NCI-H146 (cell line): ENCODE data around the gene CYP8B1.
"Not testable (repeated sequence)": the region's sequence is repeated elsewhere in the genome, so short reads cannot be mapped to it uniquely, and the experiment has no call there.

ENCODE experiments used
- DNase-seq: peaks from one replicate; lab custom pipeline; 2025; lab: John Stamatoyannopoulos, UW

CYP8B1 gene

DNA sequence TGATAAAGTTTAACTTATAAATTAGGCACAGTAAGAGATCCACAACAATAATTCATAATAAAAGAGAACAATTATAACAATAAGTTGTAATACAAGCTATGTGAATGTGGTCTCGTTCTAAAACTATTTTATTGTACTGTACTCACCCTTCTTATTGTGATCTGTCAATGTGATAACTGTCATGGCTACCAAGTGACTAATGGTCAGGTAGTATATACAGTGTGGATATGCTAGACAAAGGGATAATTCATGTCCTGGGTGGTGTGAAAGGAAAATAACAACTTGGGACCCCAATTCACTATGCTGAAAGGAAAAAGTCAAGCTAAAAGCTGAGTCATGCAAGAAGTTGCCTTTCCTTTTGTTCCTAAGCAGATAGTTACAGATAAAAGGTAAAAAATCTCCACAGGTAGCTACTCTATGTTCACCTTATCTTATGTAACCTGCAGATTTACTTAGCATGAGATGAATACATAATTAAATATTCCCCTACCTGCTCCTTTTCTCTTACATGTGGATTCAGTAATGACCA is 10.7 kb upstream of the CYP8B1 start:
- DNase-seq, result peak; percentile 5

DNA sequence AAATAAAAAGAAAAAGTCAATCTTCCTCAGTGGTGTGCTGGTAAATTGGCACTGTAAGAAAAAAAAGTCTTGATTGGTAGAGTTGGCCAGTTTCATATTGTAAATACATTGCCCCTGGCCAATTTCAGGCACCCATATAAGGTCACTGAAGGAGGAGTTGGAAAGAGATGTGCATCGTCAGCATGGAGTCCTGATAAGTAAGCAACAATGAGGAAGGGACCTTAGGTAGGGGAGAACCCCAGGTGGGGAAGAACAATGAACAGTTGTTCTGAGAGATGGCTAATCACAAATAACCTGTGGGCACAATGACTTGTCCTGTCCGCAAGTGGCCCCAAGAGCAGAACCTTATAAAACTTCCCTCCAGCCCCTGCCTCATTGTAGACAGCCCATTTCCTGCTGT is 8.6 kb upstream of the CYP8B1 start:
- DNase-seq, result no peak

DNA sequence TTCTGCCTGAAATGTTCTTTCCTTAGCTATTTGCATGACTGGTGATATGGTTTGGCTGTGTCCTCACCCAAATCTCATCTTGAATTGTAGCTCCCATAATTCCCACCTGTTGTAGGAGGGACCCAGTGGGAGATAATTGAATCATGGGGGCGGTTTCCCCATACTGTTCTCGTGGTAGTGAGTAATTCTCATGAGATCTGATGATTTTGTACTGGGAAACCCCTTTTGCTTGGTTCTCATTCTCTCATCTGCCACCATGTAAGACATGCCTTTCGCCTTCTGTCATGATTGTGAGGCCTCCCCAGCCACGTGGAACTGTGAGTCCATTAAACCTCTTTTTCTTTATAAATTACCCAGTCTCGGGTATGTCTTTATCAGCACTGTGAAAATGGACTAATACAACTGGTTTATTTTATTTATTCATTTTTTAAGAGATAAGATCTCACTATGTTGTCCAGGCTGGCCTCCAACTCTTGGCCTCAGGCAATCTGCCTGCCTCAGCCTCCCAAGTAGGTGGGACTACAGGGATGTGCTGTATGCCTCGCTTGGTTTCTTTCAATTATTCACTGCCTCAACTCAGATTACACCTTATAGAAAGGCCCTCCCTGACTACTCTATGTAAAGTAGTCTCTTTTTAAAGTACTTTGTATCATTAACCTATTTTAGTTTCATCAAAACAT is 7.7 kb upstream of the CYP8B1 start:
- DNase-seq, result not testable (repeated sequence)

DNA sequence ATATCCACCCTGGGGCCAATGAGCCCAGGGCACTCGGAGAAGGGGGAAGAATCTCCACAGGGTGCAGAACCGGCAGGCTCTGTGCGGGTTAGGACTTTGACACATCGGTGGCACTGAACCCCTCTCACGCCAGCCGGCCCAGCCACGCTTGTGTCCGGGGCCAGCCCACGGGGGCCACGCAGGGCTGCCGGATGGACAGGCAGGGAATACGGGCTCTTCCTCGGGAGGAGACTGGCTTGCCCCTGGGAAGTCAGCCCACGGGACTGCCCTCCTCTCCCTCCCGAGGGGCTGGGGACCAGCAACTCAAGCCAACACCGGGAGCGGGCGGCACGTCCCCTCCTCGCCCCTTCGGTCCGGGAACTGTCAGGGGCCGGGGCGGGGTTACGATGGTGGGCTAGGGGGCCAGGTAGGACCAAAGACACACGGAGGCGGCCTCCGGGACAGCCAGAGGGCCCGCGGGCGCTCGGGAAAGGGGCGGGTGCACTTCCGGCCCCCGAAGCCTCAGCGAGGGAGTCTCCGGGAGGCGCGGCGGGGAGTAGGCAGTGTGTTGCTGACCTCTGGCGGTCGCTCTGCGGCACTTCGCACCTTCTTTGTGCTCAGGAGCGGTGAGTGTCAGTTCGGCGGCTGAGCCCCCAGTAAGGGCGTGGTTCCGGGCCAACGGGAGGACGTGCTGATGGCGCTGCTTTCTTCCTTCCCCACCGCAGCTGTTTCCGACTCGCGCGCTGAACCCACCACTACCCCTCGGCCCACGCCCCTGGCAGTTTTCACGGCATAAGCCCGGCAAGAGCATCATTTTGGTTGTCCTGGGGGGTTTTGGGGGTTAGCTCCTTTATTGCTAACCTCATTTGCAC is 5.1 kb upstream of the CYP8B1 start:
- peak; percentile 77 for DNase-seq

DNA sequence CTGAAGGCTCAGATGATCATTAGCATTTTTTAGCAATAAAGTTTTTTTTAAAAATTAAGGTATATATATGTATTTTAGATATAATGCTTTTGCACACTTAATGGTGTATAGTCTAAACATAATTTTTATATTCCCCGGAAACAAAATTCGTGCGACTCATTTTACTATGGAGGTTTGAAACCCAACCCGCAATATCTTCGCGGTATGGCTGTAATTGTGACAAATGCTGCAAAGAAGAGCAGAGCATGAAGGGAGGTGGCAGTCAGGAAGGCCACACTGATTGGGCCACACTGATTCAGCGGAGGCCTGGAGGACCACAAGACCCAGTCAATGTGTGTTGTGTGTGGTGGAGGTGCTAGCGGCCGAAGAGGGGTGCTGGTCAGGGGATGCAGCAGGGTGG is 4.5 kb upstream of the CYP8B1 start:
- DNase-seq, result no peak

DNA sequence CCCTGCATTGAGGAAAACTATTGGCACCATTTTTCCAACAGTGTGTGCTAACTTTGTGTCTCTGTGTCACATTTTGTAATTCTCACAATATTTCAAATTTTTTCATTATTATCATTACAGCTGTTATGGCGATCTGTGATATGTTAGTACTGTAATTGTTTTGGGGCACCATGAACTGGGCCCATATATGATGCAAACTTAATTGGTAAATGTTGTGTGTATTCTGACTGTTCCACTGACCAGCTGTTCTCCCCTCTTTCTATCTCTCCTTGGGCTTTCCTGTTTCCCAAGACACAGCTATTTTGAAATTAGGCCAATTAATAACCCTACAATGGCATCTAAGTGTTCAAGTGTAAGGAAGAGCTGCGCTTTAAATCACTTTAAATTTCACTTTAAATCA is 2.2 kb upstream of the CYP8B1 start:
- no peak for DNase-seq

DNA sequence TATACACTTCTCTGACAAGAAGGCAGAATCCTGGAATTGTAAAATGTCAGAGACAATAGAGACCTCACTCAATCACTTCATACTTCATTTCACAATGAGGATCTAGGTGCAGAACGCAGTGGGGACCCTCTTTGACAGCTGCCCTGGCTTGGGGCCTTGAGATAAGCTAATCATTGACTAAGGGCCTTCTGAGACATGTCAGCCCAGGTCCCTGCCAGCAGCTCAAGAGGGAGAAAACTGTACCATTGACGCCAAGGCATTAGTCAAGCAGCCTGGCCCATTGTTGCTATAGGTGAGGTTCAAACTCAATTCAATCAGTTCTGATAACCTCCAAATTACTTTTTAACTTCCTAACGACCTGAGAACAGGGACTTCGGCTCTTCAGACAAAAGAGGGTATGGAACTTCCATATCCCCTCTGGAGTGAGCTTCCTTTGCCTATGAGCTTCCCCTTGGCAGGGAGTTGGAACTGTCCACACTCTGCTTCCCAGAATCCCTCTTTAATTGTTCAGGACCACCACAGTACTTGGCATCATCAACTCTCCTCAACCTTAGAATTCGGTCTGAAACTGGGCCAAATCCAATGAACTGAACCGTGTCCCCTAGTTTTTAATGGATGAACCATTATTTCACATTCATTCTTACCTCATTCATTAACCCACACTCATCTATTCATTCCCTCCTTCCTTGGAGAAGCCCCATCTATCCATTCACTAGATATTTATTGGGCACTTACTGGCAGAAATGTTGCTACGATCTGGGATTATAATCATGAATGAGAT is 1.5 kb upstream of the CYP8B1 start:
- DNase-seq, result no peak

DNA sequence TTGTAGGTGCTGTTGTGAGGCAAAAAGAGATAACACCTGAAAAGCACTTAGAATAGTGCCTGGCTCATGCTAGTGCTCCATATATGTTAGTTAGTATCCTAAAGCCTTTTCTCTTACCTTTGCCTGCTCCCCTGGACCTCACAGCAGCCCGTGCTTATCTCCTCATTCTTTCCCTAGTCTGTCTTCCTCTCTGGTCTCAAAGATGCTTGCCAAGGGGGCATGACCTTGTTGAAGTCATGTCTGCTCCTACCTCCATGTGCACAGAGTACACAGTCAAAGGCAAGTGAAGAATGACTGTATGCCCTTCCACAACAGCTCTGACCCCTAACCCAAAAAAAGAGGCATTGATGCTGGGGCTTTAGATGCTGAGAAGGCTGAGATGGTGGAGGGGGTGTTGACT is 722 bp upstream of the CYP8B1 start:
- DNase-seq, result no peak

DNA sequence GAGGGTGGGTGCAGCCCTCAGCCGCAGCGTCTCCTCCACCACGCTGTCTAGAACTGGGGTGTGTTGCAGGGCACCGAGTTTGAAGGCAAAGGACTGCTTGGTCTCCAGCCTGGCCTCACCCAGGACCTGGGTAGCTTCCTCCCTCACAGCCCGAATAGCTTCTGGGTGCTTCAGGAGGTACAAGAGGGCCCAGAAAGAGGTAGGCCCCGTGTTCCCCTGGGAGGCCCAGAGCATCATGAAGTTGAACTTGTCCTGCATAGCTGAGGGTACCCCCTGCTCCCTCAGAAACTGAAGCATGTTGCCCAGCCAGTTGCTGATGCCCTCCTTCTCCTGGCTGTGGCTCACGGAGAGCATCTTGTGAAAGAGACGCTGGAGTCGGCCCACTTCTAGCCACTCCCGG is 930 bp downstream of the CYP8B1 start:
- DNase-seq, result no peak

DNA sequence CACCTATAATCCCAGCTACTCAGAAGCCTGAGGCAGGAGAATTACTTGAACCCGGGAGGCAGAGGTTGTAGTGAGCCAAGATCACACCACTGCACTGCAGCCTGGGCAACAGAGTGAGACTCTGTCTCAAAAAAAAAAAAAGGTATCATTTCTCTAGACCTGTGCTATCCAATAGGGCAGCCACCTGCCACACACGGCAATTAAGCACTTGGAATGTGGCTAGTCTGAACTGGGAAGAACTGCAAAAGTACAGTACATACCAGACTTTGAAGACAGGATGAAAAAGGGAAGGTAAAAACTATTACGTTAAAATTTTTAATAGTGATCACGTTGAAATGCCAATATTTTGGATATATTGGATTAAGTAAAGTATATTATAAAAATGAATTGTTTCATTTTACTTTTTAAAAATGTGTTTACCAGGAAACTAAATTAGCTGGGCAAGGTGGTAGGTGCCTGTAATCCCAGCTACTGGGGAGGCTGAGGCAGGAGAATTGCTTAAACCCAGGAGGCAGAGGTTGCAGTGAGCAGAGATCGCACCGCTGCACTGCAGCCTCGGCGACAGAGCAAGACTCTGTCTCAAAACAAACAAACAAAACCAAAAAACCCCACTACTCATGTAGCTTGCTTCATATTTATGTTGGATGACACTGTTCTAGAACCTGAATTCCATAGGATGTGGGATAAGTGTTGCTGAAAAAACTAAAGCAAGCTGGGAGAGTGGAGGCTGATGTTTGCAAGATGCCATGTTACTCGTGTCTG is 2.3 kb downstream of the CYP8B1 start:
- DNase-seq, result no peak

DNA sequence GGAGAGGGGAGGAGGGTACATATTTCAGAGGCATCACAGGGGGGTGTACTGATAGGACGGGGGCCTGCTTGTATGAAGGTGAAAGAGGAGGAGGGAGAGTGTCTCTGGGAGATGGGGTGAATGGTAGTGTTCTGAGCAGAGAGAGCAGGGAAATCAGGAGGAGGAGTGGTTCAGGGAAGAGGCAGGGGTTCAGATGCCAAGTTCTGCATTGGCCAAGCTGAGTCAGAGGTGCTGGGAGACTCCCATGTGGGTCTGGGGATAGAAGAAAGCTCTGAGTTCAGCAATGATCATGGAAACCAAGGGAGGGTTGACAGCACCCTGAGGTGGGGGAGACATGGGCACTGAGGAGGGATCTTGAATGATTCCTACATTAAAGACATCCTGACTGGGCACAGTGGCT is 3.0 kb downstream of the CYP8B1 start:
- no peak for DNase-seq

DNA sequence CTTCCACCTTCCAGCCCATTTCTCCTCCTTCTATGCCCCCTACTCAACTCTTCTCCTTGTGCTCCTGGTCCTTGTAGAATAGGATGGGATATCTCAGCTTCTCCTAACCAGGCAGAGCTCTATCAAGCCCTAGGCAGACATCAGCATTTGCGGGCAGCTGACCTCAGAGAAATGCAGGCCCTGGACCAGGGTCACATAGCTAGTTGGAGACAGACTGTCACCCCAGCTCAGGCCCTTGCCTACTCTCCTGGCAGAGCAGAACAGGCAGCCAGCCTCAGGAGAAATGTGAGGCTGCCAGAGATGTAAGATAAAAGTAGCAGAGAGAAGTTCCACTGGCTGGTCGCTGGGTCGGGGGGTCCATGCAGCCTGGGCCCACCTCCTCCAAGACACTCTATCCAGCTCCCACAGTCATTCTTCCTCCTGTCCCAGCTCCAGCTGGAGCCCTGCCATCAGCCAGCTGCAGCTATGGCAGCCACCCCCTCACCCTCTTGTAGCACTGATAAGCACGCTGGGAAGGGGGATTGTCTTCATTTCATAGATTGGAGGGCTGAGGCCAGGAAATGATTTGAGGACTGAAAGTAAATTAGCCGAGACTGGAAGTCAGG is 4.0 kb downstream of the CYP8B1 start:
- DNase-seq, result no peak

DNA sequence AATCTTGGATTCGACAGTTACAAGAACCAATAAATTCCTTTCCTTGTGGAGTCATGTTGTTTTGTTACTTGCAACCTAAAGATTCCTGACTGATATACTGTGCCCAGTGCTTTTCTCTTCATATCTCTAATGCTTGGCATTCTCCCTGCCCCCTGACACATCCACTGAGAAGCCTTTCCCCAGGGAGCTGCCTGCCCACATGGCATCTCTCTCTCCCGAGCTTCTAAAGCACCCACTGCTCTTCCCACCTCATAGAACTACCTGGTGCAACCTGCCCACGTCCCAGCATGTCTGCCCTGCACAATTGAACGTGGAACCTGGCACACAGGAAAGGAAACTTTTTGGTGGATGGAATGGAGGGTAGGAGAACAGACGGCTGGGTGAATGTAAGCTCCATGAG is 6.8 kb downstream of the CYP8B1 start:
- DNase-seq, result no peak

DNA sequence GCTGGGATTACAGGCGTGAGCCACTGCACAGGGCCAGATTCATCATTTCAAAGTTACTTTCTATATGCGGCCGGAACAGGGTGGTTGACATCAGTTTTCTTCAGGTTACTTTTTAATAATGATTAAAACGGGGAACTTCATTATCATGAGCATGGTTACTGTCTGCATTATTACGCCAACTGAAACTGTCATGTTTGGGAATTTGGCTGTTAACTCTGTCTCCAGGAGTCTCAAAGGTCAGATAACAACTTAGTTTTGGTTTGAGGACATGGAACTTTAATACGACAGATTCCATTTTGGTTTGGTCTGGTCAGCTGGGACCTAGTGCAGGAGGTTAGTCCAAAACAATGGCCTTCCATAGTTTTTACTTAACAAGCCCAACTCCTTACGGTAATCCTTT is 8.5 kb downstream of the CYP8B1 start:
- DNase-seq, result no peak

DNA sequence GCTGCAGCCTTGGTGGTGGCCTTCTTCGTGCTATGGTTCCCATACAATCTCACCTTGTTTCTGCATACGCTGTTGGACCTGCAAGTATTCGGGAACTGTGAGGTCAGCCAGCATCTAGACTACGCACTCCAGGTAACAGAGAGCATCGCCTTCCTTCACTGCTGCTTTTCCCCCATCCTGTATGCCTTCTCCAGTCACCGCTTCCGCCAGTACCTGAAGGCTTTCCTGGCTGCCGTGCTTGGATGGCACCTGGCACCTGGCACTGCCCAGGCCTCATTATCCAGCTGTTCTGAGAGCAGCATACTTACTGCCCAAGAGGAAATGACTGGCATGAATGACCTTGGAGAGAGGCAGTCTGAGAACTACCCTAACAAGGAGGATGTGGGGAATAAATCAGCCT is 10.4 kb downstream of the CYP8B1 start:
- no peak for DNase-seq

DNA sequence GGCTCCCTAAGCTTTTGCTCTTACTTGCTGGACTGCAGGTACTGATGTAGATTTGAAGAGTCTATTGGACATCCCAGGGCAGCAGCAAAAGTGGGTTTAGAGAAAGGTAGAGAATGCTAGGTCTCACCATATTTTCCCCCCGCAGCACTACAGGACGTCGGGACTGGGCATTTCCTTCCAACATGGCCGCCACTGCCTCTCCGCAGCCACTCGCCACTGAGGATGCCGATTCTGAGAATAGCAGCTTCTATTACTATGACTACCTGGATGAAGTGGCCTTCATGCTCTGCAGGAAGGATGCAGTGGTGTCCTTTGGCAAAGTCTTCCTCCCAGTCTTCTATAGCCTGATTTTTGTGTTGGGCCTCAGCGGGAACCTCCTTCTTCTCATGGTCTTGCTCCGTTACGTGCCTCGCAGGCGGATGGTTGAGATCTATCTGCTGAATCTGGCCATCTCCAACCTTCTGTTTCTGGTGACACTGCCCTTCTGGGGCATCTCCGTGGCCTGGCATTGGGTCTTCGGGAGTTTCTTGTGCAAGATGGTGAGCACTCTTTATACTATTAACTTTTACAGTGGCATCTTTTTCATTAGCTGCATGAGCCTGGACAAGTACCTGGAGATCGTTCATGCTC is 11.2 kb downstream of the CYP8B1 start:
- DNase-seq, result no peak

DNA sequence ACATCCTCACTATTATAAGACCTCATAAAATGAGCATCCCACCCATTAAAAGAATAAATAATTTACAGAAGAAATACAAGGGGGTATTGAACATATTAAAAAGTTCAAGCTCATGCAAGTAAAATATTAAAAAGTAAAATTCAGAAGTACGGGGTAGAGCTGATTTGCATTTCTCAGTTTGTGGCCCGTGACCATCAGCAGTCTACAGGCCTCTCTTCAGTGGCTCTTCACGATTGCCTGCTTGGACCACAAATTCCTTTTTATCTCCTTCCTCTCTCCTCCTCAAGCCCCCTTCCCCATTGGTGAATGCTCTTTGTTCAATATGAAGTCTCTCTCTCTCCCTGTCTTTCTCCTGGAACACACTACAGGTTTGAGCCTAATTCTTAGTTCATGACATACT is 19.1 kb downstream of the CYP8B1 start:
- no peak for DNase-seq

DNA sequence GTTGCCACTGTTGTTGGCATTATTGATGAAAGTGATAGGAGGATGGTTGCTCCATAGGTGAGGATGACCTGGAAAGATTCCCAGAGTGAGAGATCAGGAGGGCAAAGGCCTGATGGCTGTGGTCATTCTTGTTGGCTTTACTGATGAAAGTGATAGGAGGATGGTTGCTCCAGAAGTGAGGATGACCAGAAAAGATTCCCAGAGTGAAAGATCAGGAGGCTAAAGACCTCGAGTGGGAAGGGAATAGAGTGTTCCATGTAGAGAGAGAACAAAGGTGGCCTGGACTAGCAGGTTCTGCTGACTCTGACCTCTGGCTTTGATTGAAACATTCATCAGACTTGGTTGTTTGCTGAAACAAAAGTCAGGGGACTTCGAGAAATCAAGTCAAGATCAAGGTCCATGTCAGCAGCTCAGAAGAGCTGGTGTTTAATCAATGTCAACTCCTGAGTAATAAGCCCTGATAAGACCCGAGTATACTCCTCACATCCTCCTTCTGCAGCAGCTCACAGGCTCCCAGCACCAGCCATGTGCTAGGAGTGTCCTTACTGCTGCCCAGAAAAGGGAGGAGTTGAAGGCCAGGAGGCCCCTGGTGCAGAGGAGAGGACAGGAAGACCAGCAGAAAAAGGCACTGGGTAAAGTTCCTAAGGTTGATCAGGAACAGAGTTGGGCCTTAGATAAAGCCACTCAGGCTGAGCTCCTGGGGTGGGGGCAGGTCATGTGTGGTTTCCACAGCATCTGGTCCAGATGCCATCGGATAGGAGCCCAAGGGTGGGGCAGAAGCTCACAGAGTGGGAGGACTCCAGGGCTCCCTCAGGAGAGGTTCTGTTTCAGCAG is 19.9 kb downstream of the CYP8B1 start:
- DNase-seq, result no peak

DNA sequence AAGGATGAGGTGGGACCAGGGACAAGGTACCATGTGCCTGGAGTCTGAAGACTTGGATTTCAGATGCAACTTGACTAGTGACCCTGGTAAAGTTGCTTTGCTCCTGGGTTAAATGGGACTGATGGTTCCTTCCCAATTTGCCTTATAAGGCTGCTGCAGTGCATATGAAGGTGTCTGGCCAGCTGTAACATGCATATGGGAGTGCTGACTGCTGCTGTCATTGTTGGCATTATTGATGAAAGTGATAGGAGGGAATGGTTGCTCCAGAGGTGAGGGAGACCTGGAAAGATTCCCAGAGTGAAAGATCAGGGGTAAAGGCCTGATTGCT is 20.5 kb downstream of the CYP8B1 start:
- DNase-seq, result no peak

DNA sequence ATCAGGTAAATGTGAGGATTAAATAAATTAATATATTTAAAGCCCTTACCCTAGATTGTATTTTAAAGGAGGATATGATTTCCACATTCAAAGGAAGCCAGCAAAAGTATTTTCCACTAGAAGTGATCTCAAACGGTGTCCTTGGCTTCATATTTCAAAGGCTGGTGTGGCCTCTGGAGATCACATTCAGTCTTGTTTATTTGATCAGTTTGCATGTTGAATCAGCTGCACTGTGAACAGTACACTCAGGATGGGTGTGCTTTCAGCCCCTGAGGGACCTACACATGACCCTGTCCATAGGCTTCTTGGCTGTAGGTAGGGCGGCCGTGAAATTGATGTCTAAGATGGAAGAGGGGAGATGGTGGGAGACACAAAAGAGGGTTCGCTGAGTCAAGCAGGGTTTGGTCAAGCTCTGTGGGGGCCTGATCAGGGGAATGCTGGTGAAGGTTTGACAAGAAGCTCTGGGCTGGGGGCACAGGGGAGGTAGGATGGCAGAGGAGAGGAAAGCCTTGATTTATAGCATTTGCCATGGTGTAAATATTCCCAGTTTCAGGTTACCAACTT is 21.9 kb downstream of the CYP8B1 start:
- peak; percentile 50 for DNase-seq
